Activated CD4-positive, alpha-beta T cell treated with anti-CD3 and anti-CD28 coated beads for 36 hours (primary cell): Measurements from ENCODE around the gene SMARCAL1. TPM values are rescaled to one million over a fixed set of nuclear protein-coding genes. Genes with fewer than 3 reads are reported as not detected.

ENCODE experiments used
- ATAC-seq: fragments of 200-7000 bp; cut with Tn5 transposase; one replicate; pipeline ENCODE4 v1.10.0; 2021; ENCODE audit warnings: mild to moderate bottlenecking, moderate library complexity
- CTCF ChIA-PET: fragments of 350-600 bp; sonication (Branson Sonifier 250); formaldehyde crosslinking; loops from one replicate; lab custom pipeline; 2021; ENCODE audit warnings: antibody characterized with exemption; lab: Charles Lee
- POLR2A ChIA-PET: fragments of 350-600 bp; sonication (Branson Sonifier 250); formaldehyde crosslinking; loops from one replicate; lab custom pipeline; 2021; ENCODE audit warnings: antibody characterized with exemption, inconsistent platforms; lab: Charles Lee
- DNase-seq: peaks from one replicate; pipeline ENCODE4 v3.0.0-alpha.2; 2020
- H3K27ac Mint-ChIP-seq: one replicate; pipeline ENCODE4 v1.8.0; 2021; ENCODE audit warnings: mixed read lengths
- H3K27me3 Mint-ChIP-seq: one replicate; pipeline ENCODE4 v1.8.0; 2021; ENCODE audit warnings: mixed read lengths
- H3K36me3 Mint-ChIP-seq: one replicate; pipeline ENCODE4 v1.8.0; 2021; ENCODE audit warnings: low read depth, mixed read lengths
- H3K4me1 Mint-ChIP-seq: one replicate; pipeline ENCODE4 v1.8.0; 2021; ENCODE audit warnings: mixed read lengths
- H3K4me3 Mint-ChIP-seq: one replicate; pipeline ENCODE4 v1.8.0; 2021; ENCODE audit warnings: mild to moderate bottlenecking, moderate library complexity, mixed read lengths
- H3K9me3 Mint-ChIP-seq: one replicate; pipeline ENCODE4 v1.8.0; 2021; ENCODE audit warnings: low read depth, mixed read lengths
- intact Hi-C, 2 experiments: fragments of 100-400 bp; cut with DNase I in 1 of 2; cut with micrococcal nuclease in 1 of 2; formaldehyde crosslinking; loops; one replicate each; pipeline versions ENCODE4 v1.14.2 to v1.15.1; 2022 to 2024; cut with DNase I, micrococcal nuclease
- total RNA-seq, 2 experiments: library from RNA; stranded (reverse); gene quantifications; one replicate each; pipeline ENCODE4 v1.2.3, GENCODE V29; 2021

Gene SMARCAL1
- total RNA-seq, 2 experiments from 2014 or later = 25.9 to 27.7 TPM

DNA sequence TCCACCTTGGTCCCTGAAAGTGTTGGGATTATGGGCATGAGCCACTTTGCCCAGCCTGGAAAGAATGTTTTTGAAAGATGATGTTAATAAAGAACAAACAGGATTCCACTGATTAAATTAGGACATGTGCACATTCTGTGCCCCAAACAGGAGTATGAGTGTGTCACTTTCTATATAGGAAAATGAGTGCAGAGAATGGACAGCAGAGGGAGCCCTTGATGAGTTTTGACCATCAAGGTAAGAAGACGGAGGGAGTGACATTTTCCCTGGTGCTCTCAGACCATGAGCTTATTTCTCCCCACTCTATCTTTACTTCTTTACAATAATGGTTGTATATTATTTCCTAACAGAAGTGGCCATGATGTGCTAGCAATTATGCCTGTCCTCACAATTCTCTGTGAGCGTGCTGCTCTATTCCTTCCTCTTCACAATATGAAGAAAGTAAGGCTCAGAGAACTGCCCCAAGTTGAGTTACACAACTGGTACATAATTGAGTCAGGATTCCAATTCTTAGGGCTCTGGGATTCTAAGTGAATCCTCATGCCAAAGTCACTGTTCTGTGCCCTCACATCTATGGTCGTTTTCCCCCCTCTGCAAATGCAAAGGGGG is 107.0 kb downstream of the SMARCAL1 start:
- intact Hi-C loops = loop anchor here (1.0 to 5.0 kb wide), 2 partner anchors 147 to 993 kb away; no protein-coding TSS in a partner anchor
- POLR2A ChIA-PET = no interaction called here
- ATAC-seq (peak; percentile 79), DNase-seq (peak; percentile 69)
- peaks cover 14% of the 10 kb centered on the region for H3K36me3 Mint-ChIP-seq
- no peaks in the 10 kb centered on the region for H3K27me3 Mint-ChIP-seq
- CTCF ChIA-PET = interaction anchor here (0.5 to 11.4 kb wide), 19 partner anchors 10 to 1691 kb away, joined by 3 to 195 read pairs (median 3); no protein-coding TSS in a partner anchor
- H3K27ac Mint-ChIP-seq = no peak overlapping the region
- no peak overlapping the region for H3K4me3 Mint-ChIP-seq
- H3K9me3 Mint-ChIP-seq = no peaks in the 10 kb centered on the region
- H3K4me1 Mint-ChIP-seq = no peaks in the 10 kb centered on the region

- intact Hi-C loops = no loop called here
- CTCF ChIA-PET = interaction anchor here (0.6 to 11.4 kb wide), 14 partner anchors 11 to 644 kb away, joined by 3 to 195 read pairs (median 3); no protein-coding TSS in a partner anchor
- Mint-ChIP-seq H3K9me3 (no peaks in the 10 kb centered on the region), H3K27ac (no peak overlapping the region), H3K27me3 (no peaks in the 10 kb centered on the region), H3K4me3 (no peak overlapping the region), H3K4me1 (no peaks in the 10 kb centered on the region), H3K36me3 (peaks cover 14% of the 10 kb centered on the region)
- DNase-seq = no peak
- ATAC-seq = no peak
- POLR2A ChIA-PET = no interaction called here
Measured at GRCh38 chr2:216520112-216520511, 107.8 kb downstream of the SMARCAL1 start.

GRCh38 chr2:216522892-216523502 is 110.7 kb downstream of the SMARCAL1 start:
- H3K27me3 Mint-ChIP-seq = no peaks in the 10 kb centered on the region
- POLR2A ChIA-PET = no interaction called here
- intact Hi-C loops = no loop called here
- CTCF ChIA-PET = interaction anchor here (0.7 to 11.4 kb wide), 4 partner anchors 10 to 142 kb away, joined by 3 to 195 read pairs (median 4); no protein-coding TSS in a partner anchor
- H3K27ac Mint-ChIP-seq = no peak overlapping the region
- peaks cover 11% of the 10 kb centered on the region for H3K36me3 Mint-ChIP-seq
- DNase-seq = no peak
- no peak for ATAC-seq
- no peak overlapping the region for H3K4me3 Mint-ChIP-seq
- H3K9me3 Mint-ChIP-seq = no peaks in the 10 kb centered on the region
- H3K4me1 Mint-ChIP-seq = no peaks in the 10 kb centered on the region

DNA sequence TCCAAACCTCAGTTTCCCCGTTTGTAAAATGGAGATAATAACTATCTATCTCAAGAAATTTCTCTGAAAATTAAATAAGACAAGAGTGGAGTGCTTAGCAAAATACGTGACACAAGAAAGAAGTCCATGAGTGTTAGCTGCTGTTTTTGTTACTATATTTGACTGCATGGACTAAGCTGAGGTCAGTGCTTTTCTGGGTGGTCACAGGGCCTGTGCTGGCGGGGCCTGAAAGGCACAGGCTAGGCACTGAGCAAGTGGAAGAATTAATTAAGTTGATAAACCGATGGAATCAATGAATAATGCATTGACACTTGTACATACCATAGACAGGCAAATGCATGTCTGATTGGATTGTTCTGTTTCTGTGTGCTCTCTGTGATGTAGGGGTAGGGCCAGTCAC is 113.7 kb downstream of the SMARCAL1 start:
- Mint-ChIP-seq H3K4me1 (no peaks in the 10 kb centered on the region), H3K27me3 (no peaks in the 10 kb centered on the region), H3K9me3 (no peaks in the 10 kb centered on the region), H3K27ac (no peak overlapping the region), H3K36me3 (peaks cover 4% of the 10 kb centered on the region), H3K4me3 (no peak overlapping the region)
- ChIA-PET POLR2A (no interaction called here), CTCF (interaction anchor here (1.3 to 11.4 kb wide), 2 partner anchors 13 to 139 kb away, joined by 3 to 195 read pairs; no protein-coding TSS in a partner anchor)
- intact Hi-C loops = no loop called here
- ATAC-seq (no peak), DNase-seq (no peak)

DNA sequence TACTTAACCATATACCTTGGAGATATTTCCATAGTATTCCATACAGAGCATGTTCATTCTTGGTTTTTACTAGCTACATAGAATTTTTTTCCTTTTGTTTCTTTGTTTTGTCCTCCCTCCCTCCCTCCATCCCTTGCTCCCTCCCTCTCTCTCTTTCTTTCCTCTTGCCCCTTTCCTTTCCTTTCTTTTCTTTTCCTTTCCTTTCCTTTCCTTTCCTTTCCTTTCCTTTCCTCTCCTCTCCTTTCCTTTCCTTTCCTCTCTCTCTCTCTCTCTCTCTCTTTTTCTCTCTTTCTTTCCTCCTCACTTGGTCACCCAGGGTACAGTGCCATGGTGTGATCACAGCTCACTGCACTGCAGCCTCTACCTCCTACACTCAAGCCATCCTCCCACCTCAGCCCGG is 114.7 kb downstream of the SMARCAL1 start:
- DNase-seq (no peak), ATAC-seq (no peak)
- Mint-ChIP-seq H3K4me1 (no peaks in the 10 kb centered on the region), H3K27ac (no peak overlapping the region), H3K4me3 (no peak overlapping the region), H3K36me3 (peaks cover 2% of the 10 kb centered on the region), H3K27me3 (no peaks in the 10 kb centered on the region), H3K9me3 (no peaks in the 10 kb centered on the region)
- intact Hi-C loops = no loop called here
- ChIA-PET CTCF (no interaction called here), POLR2A (interaction anchor here (0.7 kb wide), 1 partner anchor 82 kb away, joined by 4 read pairs; no protein-coding TSS in a partner anchor)

- Mint-ChIP-seq H3K4me1 (no peaks in the 10 kb centered on the region), H3K36me3 (peaks cover 2% of the 10 kb centered on the region), H3K9me3 (no peaks in the 10 kb centered on the region), H3K27ac (no peak overlapping the region), H3K4me3 (no peak overlapping the region), H3K27me3 (no peaks in the 10 kb centered on the region)
- CTCF ChIA-PET = no interaction called here
- DNase-seq = no peak
- no peak for ATAC-seq
- POLR2A ChIA-PET = no interaction called here
- intact Hi-C loops = no loop called here
Measured at GRCh38 chr2:216527600-216527999, 115.3 kb downstream of the SMARCAL1 start.

- POLR2A ChIA-PET = no interaction called here
Measured at GRCh38 chr2:216532562-216532961, 120.3 kb downstream of the SMARCAL1 start.

More at GRCh38 chr2:216532562-216532961, 120.3 kb downstream of the SMARCAL1 start:
- ATAC-seq (no peak), DNase-seq (no peak)
- CTCF ChIA-PET = interaction anchor here (0.8 to 1.8 kb wide), 2 partner anchors 13 to 15 kb away, joined by 3 to 7 read pairs; no protein-coding TSS in a partner anchor
- Mint-ChIP-seq H3K4me1 (peaks cover 4% of the 10 kb centered on the region), H3K27me3 (no peaks in the 10 kb centered on the region), H3K36me3 (no peaks in the 10 kb centered on the region), H3K4me3 (no peak overlapping the region), H3K27ac (no peak overlapping the region), H3K9me3 (no peaks in the 10 kb centered on the region)
- intact Hi-C loops = no loop called here

Other genes starting within 250 kb of the SMARCAL1 start
- gene MARCHF4, start 40.0 kb upstream of the SMARCAL1 start, total RNA-seq = not detected
- 1,000 to 10,000 TPM; 3,228 to 4,134 TPM for gene RPL37A, start 86.4 kb downstream of the SMARCAL1 start, total RNA-seq
- 10 to 100 TPM in 1 of 2 experiments, 1 to 10 TPM in 1; 9.8 to 11.5 TPM for gene IGFBP2, start 220.9 kb downstream of the SMARCAL1 start, total RNA-seq